EL (cell line): ENCODE data around the gene PINK1.
A peak's percentile ranks its signal among the peaks of the same experiment; 100 is the strongest.

Source experiments
- DNase-seq: peaks from one replicate; pipeline ENCODE4 v3.0.0-alpha.2; 2016

Gene PINK1

GRCh38 chr1:20683614-20684013 is 50.4 kb downstream of the PINK1 start:
- DNase-seq, result no peak

GRCh38 chr1:20684050-20684620 is 50.9 kb downstream of the PINK1 start:
- no peak for DNase-seq

GRCh38 chr1:20684651-20685050 is 51.4 kb downstream of the PINK1 start:
- DNase-seq, result no peak

GRCh38 chr1:20685099-20685662 is 51.9 kb downstream of the PINK1 start:
- DNase-seq, result no peak

- no peak for DNase-seq
Observed at GRCh38 chr1:20685741-20686140, 52.5 kb downstream of the PINK1 start.

- DNase-seq, result no peak
Observed at GRCh38 chr1:20686883-20687725, 53.8 kb downstream of the PINK1 start.

GRCh38 chr1:20689645-20690056 is 56.4 kb downstream of the PINK1 start:
- DNase-seq, result no peak

- no peak for DNase-seq
Observed at GRCh38 chr1:20691872-20692271, 58.6 kb downstream of the PINK1 start.

GRCh38 chr1:20693623-20694022 is 60.4 kb downstream of the PINK1 start:
- DNase-seq, result no peak

GRCh38 chr1:20695515-20695914 is 62.3 kb downstream of the PINK1 start:
- no peak for DNase-seq

GRCh38 chr1:20696397-20697333 is 63.4 kb downstream of the PINK1 start:
- DNase-seq, result peak; percentile 98

GRCh38 chr1:20697563-20697962 is 64.3 kb downstream of the PINK1 start:
- no peak for DNase-seq

- peak; percentile 84 for DNase-seq
Observed at GRCh38 chr1:20698195-20698910, 65.1 kb downstream of the PINK1 start.

- DNase-seq, result no peak
Observed at GRCh38 chr1:20699558-20699957, 66.3 kb downstream of the PINK1 start.

- no peak for DNase-seq
Observed at GRCh38 chr1:20700636-20701215, 67.5 kb downstream of the PINK1 start.
